WTC11 (cell line): ENCODE measurements around the gene ITM2C. TPM values are rescaled to one million over a fixed set of nuclear protein-coding genes. Genes with fewer than 3 reads are reported as not detected.
A peak's percentile ranks its signal among the peaks of the same experiment; 100 is the strongest.

Source experiments
- ATAC-seq: fragments of 200-7000 bp; cut with Tn5 transposase; 2 replicates; pipeline ENCODE4 v1.10.0; 2021; ENCODE audit warnings: mild to moderate bottlenecking, moderate library complexity
- CTCF ChIA-PET: fragments of 300-600 bp; sonication (Branson Sonifier 250); formaldehyde crosslinking; loops from one replicate; lab custom pipeline; 2021; ENCODE audit warnings: antibody characterized with exemption; lab: Charles Lee
- POLR2A ChIA-PET: fragments of 350-600 bp; sonication (Branson Sonifier 250); formaldehyde crosslinking; loops from one replicate; lab custom pipeline; 2021; ENCODE audit warnings: antibody characterized with exemption; lab: Charles Lee
- DNase-seq: peaks from one replicate; pipeline ENCODE4 v3.0.0; 2021; ENCODE audit warnings: low spot score
- H3K27ac Mint-ChIP-seq: 2 replicates; pipeline ENCODE4 v1.8.0; 2021; ENCODE audit warnings: mixed read lengths
- H3K27me3 Mint-ChIP-seq: 2 replicates; pipeline ENCODE4 v1.8.0; 2021; ENCODE audit warnings: low read depth, mild to moderate bottlenecking, moderate library complexity, mixed read lengths
- H3K36me3 Mint-ChIP-seq: 2 replicates; pipeline ENCODE4 v1.8.0; 2021; ENCODE audit warnings: mixed read lengths
- H3K4me1 Mint-ChIP-seq: 2 replicates; pipeline ENCODE4 v1.8.0; 2022; ENCODE audit warnings: mixed read lengths
- H3K4me3 Mint-ChIP-seq: 2 replicates; pipeline ENCODE4 v1.8.0; 2021; ENCODE audit warnings: mild to moderate bottlenecking, moderate library complexity, mixed read lengths
- H3K9me3 Mint-ChIP-seq: 2 replicates; pipeline ENCODE4 v1.8.0; 2021; ENCODE audit warnings: mixed read lengths
- AR ChIP-seq: fragments of 250-450 bp; sonication (Bioruptor Pico); IDR thresholded peaks from 2 replicates; pipeline ENCODE4 v1.9.0; 2021; ENCODE audit warnings: mild to moderate bottlenecking
- ARID4B ChIP-seq: sonication (generic); formaldehyde crosslinking; IDR thresholded peaks from 2 replicates; pipeline ENCODE4 v1.8.0; 2023; ENCODE audit warnings: missing genetic modification reagents, mild to moderate bottlenecking, borderline replicate concordance
- E2F1 ChIP-seq: sonication (generic); formaldehyde crosslinking; IDR thresholded peaks from 2 replicates; pipeline ENCODE4 v1.8.0; 2022; ENCODE audit warnings: mild to moderate bottlenecking, missing genetic modification reagents
- E2F5 ChIP-seq: sonication (generic); formaldehyde crosslinking; IDR thresholded peaks from 2 replicates; pipeline ENCODE4 v1.8.1; 2022; ENCODE audit warnings: mild to moderate bottlenecking, moderate library complexity, missing genetic modification reagents
- ESRRA ChIP-seq: sonication (generic); formaldehyde crosslinking; IDR thresholded peaks from 2 replicates; pipeline ENCODE4 v1.8.1; 2022; ENCODE audit warnings: mild to moderate bottlenecking, missing genetic modification reagents, borderline replicate concordance
- ETV6 ChIP-seq: sonication (generic); formaldehyde crosslinking; IDR thresholded peaks from 2 replicates; pipeline ENCODE4 v1.8.1; 2022; ENCODE audit warnings: mild to moderate bottlenecking, missing genetic modification reagents
- FOXJ3 ChIP-seq: sonication (generic); formaldehyde crosslinking; IDR thresholded peaks from 2 replicates; pipeline ENCODE4 v1.9.0; 2021; ENCODE audit warnings: missing genetic modification reagents, mild to moderate bottlenecking, borderline replicate concordance
- GRHL2 ChIP-seq: fragments of 250-450 bp; sonication (Bioruptor Pico); IDR thresholded peaks from 2 replicates; pipeline ENCODE4 v1.8.0; 2022; ENCODE audit warnings: mild to moderate bottlenecking, moderate library complexity; ENCODE audit not compliant: insufficient replicate concordance, severe bottlenecking
- IRF1 ChIP-seq: sonication (generic); formaldehyde crosslinking; IDR thresholded peaks from 2 replicates; pipeline ENCODE4 v1.8.0; 2023; ENCODE audit warnings: missing genetic modification reagents
- JAZF1 ChIP-seq: fragments of 250-450 bp; sonication (Bioruptor Pico); IDR thresholded peaks from 2 replicates; pipeline ENCODE4 v1.9.0; 2021; ENCODE audit warnings: moderate library complexity, mild to moderate bottlenecking, inconsistent platforms
- JUN ChIP-seq: sonication (generic); formaldehyde crosslinking; IDR thresholded peaks from 2 replicates; pipeline ENCODE4 v1.8.0; 2023; ENCODE audit warnings: mild to moderate bottlenecking, missing genetic modification reagents
- NR3C1 ChIP-seq: sonication (generic); formaldehyde crosslinking; conservative IDR thresholded peaks from 2 replicates; pipeline ENCODE4 v1.8.1; 2023; ENCODE audit warnings: low read depth, mild to moderate bottlenecking, missing genetic modification reagents
- PRDM15 ChIP-seq: sonication (generic); formaldehyde crosslinking; IDR thresholded peaks from 2 replicates; pipeline ENCODE4 v1.8.0; 2022; ENCODE audit warnings: missing genetic modification reagents
- PREB ChIP-seq: sonication (generic); formaldehyde crosslinking; IDR thresholded peaks from 2 replicates; pipeline ENCODE4 v1.8.1; 2022; ENCODE audit warnings: mild to moderate bottlenecking, missing genetic modification reagents, moderate library complexity, borderline replicate concordance
- SMAD4 ChIP-seq: sonication (generic); formaldehyde crosslinking; IDR thresholded peaks from 2 replicates; pipeline ENCODE4 v1.8.0; 2022; ENCODE audit warnings: mild to moderate bottlenecking, missing genetic modification reagents
- TCF7 ChIP-seq: sonication (generic); formaldehyde crosslinking; IDR thresholded peaks from 2 replicates; pipeline ENCODE4 v1.8.0; 2022; ENCODE audit warnings: mild to moderate bottlenecking, low read depth, missing genetic modification reagents, moderate library complexity
- TEAD1 ChIP-seq: sonication (generic); formaldehyde crosslinking; IDR thresholded peaks from 2 replicates; pipeline ENCODE4 v1.8.0; 2022; ENCODE audit warnings: mild to moderate bottlenecking, missing genetic modification reagents
- ZNF263 ChIP-seq: sonication (generic); formaldehyde crosslinking; IDR thresholded peaks from 2 replicates; pipeline ENCODE4 v1.8.1; 2022; ENCODE audit warnings: low read depth, mild to moderate bottlenecking, moderate library complexity, missing genetic modification reagents
- total RNA-seq: library from RNA; stranded (reverse); gene quantifications from 3 replicates; pipeline ENCODE4 v1.2.3, GENCODE V29; 2021

The ITM2C gene
- total RNA-seq, 1 experiment from 2014 or later, result 316 TPM

- no peak for TF ChIP-seq E2F1 (CRISPR knock-in tag)
- 0 out of 2 replicates have a peak, but pooled peaks have one; percentile 68 for TF ChIP-seq IRF1 (CRISPR knock-in tag)
- TF ChIP-seq JUN (CRISPR knock-in tag), result peak; percentile 85
- TF ChIP-seq PRDM15 (CRISPR knock-in tag), result no peak
- no peak for TF ChIP-seq GRHL2 (CRISPR knock-in tag)
- TF ChIP-seq E2F5, result peak; percentile 65; the same call in 1 of the 2 replicates
- TF ChIP-seq ESRRA (CRISPR knock-in tag), result peak; percentile 34; the same call in 1 of the 2 replicates
- TF ChIP-seq NR3C1 (CRISPR knock-in tag), result no peak
- no peak; the same call in 1 of the 2 replicates for TF ChIP-seq ARID4B
Measured at GRCh38 chr2:230864605-230865306, at the start of gene ITM2C (continued).

GRCh38 chr2:230815088-230815487 lies 49.7 kb upstream of the ITM2C start:
- POLR2A ChIA-PET, result no interaction called here
- peaks cover 23% of the 10 kb centered on the region for H3K36me3 Mint-ChIP-seq
- no peak overlapping the region for H3K27ac Mint-ChIP-seq
- H3K9me3 Mint-ChIP-seq, result no peaks in the 10 kb centered on the region
- no peak for TF ChIP-seq TEAD1 (CRISPR knock-in tag)
- TF ChIP-seq JAZF1 (CRISPR knock-in tag), result no peak
- TF ChIP-seq PREB (CRISPR knock-in tag), result no peak
- TF ChIP-seq SMAD4 (CRISPR knock-in tag), result no peak
- TF ChIP-seq AR, result no peak
- TF ChIP-seq ETV6, result no peak
- no peak for TF ChIP-seq FOXJ3 (CRISPR knock-in tag)
- no peak for TF ChIP-seq GRHL2 (CRISPR knock-in tag)
- TF ChIP-seq TCF7, result no peak
- TF ChIP-seq ZNF263 (CRISPR knock-in tag), result no peak
- CTCF ChIA-PET, result interaction anchor here (4.9 kb wide), 1 partner anchor 9 kb away, joined by 17 read pairs; no protein-coding TSS in a partner anchor
- H3K4me3 Mint-ChIP-seq, result no peak overlapping the region
- DNase-seq (no peak), ATAC-seq (no peak)
- H3K4me1 Mint-ChIP-seq, result no peaks in the 10 kb centered on the region
- no peaks in the 10 kb centered on the region for H3K27me3 Mint-ChIP-seq
